CMK (cell line): Measurements from ENCODE around the gene OR52E1.

Source experiments
- DNase-seq: peaks from one replicate; pipeline ENCODE4 v3.0.0-alpha.2; 2010; ENCODE audit warnings: low read depth

Gene OR52E1

DNA sequence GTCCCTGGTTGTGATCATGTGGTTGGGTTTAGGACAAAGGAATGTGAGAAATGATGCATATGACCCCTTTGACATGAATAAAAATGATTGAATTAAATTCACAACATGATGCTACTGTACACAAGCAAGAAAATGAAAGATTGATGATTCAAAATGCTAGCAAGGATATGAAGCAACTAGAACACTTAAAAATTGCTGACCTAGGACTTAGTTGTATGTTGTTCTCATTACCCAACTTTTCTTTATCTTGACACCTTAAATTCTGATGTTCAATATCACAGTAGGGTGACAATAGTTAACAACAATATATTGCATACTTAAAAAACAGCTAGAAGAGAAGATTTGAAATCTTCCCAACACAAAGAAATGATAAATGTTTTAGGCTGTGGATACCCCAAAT, 48.2 kb downstream of the OR52E1 start:
- no peak for DNase-seq

DNA sequence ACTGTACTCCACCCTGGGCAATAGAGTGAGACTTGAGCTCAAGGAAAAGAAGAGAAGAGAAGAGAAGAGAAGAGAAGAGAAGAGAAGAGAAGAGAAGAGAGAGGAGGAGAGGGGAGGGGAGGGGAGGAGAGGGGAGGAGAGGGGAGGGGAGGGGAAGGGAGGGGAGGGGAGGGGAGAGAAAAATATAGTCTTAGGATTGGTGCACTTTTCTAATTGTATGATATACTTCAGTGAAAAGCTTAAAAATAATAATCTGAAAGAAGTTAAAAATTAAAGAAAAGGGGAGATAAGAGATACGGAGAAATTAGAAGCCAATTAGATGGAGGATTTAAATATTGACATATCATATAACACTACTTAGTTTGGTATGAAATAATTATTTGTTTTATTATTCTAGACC, 49.5 kb downstream of the OR52E1 start:
- no peak for DNase-seq
